K562 treated with DMSO at 1 percent for 12 hours (cell line): ENCODE results near the gene TBX20. TPM values are rescaled to one million over a fixed set of nuclear protein-coding genes. Genes with fewer than 3 reads are reported as not detected.

Source experiments
- total RNA-seq: library from RNA; unstranded; fragments of 300-600 nt; gene quantifications from 2 replicates; pipeline ENCODE4 v1.2.3, GENCODE V29; 2022; ENCODE audit not compliant: insufficient read depth

TBX20 gene, protein sequence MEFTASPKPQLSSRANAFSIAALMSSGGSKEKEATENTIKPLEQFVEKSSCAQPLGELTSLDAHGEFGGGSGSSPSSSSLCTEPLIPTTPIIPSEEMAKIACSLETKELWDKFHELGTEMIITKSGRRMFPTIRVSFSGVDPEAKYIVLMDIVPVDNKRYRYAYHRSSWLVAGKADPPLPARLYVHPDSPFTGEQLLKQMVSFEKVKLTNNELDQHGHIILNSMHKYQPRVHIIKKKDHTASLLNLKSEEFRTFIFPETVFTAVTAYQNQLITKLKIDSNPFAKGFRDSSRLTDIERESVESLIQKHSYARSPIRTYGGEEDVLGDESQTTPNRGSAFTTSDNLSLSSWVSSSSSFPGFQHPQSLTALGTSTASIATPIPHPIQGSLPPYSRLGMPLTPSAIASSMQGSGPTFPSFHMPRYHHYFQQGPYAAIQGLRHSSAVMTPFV
- total RNA-seq, result not detected in 2 replicates

GRCh38 chr7:35253710-35254495 lies at the start of gene TBX20:
Gene TBX20 (minus strand): TSS chr7:35254100. CDS start chr7:35253620, 480 bp downstream.

Other genes with a start within 250 kb of the TBX20 start
- gene DPY19L1, start 216.6 kb downstream of the TBX20 start, total RNA-seq, result 6.4 and 30.2 TPM in 2 replicates